SKM-1 (cell line): ENCODE measurements around the gene SLC32A1.

ENCODE experiments used
- DNase-seq: peaks from one replicate; lab custom pipeline; 2025; ENCODE audit not compliant: unreplicated experiment; lab: John Stamatoyannopoulos, UW

Gene SLC32A1, protein sequence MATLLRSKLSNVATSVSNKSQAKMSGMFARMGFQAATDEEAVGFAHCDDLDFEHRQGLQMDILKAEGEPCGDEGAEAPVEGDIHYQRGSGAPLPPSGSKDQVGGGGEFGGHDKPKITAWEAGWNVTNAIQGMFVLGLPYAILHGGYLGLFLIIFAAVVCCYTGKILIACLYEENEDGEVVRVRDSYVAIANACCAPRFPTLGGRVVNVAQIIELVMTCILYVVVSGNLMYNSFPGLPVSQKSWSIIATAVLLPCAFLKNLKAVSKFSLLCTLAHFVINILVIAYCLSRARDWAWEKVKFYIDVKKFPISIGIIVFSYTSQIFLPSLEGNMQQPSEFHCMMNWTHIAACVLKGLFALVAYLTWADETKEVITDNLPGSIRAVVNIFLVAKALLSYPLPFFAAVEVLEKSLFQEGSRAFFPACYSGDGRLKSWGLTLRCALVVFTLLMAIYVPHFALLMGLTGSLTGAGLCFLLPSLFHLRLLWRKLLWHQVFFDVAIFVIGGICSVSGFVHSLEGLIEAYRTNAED

DNA sequence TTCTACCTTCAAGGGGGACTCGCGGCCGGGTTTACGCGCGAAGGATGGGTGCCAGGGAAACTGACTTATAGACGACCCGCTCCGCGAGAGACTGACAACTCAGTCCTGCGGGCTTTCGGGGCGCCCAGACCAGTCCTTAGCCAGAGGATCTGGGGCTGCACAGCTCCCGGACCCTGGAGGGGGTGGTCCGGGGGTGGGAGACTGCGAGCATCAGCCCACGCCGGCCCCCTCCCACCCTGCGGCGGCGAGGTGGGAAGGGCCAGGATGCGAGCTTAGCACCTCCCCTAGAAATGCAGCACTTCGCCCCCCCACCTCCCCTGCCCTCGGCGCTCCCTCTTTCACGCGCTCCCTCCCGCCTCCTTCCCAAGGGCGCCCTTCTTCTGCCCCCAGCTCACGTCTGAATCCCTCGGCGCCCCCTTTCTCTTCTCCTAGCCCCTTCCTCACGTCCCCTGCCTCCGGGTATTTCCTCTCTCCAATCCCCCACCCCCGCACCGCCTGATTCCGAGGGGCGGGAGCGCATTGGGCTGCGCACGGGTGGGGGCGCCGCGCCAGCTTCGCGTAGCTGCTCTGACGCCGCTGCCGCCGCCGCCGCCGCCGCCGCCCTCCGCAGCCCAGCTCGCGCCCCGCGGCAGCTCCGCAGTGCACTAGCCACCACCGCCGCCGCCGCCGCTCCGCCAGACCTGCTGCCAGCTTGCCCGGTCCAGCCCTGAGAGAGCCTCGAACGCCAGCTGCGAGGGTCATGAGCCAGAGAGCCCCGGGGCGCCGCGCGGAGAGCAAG is at the start of gene SLC32A1:
Gene SLC32A1, plus strand, starts transcription at position 639 of the 778 bp plus-strand sequence. CDS start 239 bp downstream, outside the sequence.
- DNase-seq: no peak

DNA sequence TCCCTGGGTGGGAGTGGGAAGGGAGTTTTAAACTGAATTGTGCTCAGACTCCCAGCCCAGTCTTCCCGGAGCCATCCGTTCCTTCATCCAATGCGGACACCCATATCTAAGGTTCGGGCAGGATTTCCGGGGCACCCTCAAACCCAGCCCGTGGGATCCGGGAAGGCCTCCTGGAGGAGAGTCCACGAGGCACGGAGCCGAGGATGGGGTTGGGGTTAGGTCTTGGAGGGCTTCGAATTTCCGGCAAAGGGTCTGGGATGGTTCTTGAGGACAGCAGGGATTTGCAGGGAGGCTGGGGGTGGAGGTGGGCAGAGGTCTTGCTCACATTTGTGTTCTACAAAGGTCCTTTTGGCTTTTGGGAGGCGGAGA is 49.5 kb upstream of the SLC32A1 start:
- no peak for DNase-seq

DNA sequence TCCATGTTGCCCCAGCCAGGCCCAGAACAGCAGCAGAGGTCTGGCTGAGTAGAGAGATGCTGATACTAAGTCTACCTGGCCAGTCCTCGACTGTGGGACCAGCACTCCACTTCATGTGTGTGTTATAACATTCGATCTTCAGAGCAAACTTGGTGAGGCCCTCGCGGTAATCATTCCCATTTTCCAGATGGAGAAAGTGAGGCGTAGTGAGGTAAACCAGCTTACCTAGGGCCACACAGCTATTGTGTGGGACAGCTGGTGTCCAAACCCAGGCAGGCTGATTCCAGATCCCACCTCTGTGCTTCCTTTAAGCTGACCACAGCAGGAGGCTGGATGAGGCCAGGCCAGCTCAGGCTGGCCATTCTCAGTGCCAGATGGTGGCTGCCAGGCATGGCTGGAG is 47.7 kb upstream of the SLC32A1 start:
- no peak for DNase-seq

DNA sequence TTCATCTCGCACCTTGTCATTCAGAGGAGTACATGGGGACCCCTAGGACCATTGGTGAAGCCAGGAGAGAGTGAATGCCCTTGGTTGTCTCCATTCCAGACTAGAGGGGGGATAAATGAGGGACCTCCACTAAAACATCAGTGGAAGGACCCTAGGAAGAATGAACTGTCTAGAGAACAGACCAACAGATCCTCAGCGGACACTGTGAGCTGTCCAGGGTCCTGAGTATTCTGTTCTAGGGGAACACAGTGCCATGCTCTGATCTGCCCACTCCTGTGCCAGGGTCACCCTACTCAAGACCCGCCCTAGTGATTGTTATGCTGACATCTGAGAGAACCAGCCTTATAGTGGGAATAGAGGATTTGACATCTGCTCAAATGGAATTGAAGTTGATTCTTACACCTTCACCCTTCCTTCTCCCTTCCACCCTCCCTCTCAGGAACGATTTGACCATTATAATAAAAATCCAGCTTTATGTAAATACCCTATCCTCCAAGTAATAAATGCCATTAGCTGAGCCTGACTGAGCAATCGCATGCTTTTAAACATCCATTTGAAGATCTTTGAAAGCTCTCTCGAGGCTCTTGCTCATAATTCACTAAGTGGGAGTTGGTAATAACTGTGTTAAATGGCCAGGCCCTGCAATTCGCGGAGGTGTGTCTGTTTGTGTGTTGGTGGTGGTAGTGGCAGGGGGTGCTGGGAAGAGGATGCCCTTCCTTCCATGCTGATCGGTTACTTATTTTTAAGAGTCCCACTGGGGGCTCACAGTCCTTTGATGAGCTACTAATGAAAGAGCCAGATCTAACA is 43.6 kb upstream of the SLC32A1 start:
- no peak for DNase-seq

DNA sequence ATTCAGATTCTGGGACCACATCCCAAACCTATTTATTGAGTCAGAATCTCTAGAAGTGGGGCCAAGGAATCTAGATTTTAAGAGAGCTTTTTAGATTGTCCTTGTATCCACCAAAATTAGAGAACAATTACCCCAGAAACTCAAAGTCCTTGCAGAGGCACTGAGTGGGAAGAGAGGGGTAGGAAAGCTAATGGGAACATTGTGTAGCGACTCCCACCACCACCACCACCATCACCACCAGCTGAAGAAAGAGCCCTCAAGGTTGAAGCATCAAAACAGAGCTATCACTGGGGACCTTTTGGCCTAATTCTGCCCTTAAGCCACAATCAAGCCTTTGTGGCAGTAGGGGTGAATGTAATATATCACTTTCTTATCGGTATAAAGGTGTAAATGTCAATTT is 39.0 kb upstream of the SLC32A1 start:
- no peak for DNase-seq

DNA sequence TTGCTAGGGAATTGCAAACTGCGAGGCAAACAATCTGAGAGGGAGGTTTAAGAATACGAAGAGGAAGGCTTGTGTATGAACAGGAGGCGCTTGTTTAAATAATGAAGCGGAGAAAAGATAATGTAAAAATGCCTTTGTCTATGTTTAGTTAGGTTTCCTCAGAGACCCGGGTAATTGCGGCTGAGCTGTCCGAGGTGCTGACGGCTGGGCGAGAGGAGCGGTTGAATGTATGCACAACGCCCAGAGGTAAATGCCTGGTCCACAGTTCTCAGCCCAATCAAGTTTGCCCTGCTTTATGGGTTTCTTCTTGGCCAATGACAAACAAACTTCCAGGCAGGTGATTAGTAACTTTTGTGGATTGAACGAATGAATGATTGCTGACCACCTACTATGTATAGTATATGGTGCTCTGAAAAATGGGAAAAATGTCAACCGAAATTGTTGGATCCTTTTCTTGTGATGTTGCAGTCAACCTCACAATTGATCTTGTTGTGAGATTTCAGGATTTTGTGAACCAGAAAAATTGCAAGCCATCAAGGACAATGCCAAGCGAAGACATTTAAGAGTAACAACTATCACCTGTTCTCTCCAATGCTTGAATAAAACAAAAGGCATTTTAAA is 38.3 kb upstream of the SLC32A1 start:
- no peak for DNase-seq

DNA sequence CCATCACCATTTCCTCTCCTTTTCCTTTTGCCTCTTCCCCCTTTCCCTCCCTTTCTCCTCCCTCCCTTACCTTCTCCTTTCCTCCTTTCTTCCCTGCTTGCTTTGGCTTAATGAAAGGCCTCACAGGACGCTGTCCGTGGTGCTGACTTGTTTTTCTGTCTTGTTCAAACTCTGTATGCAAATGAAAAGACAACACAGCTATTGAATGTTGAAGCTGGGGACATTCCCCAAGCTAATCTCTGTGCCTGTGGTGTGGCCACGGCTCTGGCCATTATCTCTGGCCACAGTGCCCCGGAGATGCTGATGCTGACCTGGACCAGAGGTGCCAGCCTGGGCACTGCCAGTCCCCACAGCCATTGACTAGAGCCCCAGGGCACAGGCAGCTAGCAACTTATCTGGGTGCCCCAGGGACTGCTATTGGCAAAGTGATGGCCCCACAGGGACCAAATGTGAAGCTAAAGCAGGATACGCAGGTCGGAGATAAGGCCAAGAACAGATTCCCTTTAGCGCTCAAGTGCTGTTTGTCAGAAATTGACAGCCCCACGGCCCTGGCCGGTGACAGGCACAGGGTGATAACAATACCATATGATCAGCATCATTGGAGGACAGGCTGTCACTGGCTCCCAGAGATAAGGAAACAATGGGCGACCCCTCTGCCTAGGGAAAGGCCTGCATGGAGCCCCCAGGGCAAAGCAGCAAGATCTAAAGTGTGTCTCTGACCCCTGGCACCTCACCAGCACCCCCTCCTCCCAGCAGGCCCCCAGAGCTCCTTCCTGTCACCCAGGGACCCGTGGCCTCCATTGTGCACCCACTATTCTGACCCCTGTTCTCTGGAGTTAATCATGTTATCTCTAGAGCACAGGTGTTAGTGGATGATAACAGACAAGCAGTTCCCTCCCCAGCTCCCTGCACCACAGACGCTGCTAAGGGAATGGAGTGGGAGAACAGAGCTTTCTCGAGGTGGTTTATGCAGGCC is 31.6 kb upstream of the SLC32A1 start:
- DNase-seq: no peak

DNA sequence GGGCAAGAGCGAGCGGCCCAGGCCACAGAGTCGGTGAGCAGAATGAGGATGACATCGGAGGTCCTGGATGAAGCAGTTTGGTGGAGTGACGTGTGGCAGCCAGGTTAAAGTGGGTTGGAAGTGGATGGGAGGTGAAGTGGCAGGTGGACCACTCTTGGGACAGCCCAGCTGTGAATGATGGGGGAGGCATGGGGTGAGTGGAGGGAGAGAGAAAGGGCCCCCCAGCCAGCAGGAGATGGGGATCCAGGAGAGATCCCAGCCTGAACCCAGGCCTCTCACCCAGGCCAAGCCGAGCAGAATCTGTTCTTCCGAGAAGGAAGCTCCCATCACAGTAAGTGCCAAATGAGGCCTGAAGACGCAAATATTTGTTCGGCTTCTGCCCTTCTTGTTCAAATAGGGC is 27.0 kb upstream of the SLC32A1 start:
- no peak for DNase-seq

DNA sequence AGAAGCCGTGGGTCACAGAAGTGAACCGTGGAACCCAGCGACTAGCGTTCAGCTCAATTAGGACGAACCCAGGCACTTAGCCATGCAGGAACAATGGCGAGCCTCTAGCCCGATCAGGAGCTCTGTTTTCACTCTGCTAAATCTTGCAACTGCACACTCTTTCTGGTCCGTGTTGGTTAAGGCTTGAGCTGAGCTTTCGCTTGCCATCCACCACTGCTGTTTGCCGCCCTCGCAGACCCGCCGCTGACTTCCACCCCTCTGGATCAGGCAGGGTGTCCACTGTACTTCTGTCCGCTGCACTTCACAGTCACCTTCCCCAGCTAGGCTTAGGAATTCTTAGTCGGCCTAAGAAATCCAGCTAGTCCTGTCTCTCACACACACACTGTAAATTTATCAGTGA is 25.7 kb upstream of the SLC32A1 start:
- DNase-seq: no peak

DNA sequence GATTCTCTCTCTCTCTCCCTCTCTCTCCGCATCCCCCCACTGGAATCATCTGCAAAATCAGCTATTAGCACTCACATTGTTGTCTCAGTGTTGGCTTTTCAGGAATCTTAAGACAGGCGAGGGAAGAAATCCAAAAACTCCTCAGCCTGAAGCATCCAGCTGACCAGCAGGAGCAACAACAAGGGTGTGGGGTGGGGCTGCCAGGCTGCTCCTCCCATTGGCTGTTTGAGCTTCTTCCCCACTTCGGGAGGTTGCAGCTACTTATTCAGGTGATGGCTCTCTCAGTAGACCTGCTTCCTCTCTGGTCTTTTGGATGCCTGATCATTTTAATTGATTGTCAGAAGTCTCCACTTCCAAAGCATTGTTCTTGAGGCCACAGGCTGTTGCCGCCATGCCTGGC is 24.1 kb upstream of the SLC32A1 start:
- no peak for DNase-seq

DNA sequence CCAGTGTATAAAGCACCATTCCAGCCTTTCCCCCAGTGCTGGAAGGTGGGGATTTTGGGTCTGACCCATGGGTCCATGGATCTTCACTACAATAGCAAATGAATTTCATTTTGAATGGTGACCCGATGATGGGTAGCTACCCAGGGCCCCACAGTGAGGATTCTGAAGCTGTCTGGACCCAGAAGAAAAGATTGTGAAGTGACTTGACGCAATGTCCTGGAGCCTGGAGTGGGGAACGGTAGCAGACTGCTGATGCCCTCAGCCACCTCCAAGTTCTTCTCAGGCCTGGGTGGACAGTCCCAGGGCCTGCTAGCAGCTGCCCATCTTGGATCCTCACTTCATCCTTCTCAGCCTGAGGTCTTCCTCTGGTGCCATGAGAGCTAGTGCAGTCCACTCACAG is 23.4 kb upstream of the SLC32A1 start:
- DNase-seq: no peak

DNA sequence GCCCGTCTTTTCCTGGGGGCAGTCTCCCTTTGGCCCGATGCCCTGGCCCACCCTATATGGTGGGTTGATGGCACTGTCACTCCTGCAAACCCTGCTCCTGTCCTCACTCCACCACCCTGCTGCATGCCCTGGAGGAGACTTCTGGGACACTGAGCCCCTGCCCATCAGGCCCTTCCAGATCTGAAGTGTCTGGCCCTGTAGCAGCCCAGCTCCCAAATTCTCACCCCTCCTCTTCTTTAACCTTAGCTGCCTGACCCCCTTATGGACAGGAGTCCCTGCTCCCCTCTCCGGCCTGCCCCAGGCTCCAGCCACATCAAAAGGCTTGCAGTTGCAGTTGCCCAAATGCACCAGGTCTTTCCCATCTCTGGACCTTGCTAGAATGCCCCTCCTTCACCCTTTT is 20.8 kb upstream of the SLC32A1 start:
- DNase-seq: no peak

DNA sequence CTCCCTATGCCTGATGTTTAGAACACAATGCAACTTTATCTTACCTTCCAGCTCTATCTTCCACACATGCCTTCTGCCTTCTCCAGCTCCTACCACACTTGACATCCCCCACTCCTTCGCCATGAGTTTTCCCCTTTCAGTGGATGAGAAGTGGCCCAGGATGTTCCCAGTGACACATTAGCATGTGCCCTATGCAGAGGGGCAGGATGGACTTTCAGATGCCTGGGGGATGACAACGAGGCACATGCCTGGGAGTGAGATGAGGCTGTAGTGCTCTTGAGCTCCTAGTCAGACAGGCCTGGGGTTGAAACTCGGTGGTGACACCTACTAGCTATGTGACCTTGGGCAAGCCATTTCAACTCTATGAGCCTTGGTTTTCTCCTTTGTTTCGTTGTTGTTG is 20.1 kb upstream of the SLC32A1 start:
- no peak for DNase-seq

DNA sequence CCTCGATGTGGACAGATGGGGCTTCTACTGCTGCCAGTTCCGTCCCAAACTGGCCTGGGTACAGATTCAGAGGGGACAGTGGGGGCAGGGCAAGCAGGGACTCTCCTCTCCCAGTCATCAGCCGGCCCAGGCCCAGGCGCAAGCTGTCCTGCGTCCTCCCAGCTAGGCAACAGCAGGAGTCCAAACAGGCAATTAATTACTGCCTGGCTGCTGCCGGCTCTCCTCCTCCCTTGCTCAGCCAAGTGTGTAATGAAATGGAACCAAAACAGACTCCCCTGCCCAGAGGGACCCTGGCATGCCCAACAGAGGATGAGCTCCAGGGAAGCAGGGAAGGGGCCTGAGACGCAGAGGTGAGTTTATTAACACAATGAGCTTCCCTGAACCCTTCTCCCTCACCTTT is 17.8 kb upstream of the SLC32A1 start:
- no peak for DNase-seq

DNA sequence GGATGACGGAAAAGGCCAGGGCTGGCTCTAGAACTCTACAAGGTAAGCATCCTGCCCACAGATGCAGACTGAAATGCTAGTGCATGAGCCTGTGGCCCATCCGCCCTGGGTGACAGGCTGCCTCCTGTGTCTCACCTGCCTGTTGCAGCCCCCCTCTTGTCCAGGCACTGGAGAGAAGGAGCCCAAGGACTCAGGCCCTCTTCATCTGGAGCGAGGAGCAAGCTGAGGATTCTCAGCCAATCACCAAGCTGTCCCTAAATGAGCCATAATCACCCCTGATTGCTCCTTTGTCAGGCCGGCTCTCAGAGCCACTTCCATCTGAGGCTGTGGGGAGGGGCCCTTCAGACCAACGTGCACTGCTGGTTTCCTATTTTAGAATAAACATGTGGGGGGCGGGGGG is 10.0 kb upstream of the SLC32A1 start:
- DNase-seq: no peak

DNA sequence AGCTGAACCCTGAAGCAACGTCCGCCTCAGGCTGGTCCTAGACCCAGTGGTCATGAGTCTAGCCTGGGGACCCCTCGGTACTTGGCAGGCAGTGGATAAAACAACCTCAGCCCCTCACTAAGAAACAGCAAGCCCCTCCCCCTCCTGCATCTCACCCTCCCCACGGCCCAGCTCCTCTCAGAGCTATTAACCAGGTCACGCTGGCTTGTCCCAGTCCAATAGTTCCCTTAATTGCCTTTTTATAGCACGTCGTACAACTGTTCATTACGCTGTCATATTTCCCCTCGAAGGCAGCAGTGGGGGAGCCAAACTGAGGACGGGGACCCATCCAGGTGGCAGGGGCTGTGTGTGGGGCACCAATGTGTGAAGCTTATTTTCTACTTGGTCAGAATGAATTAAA is 8.6 kb upstream of the SLC32A1 start:
- DNase-seq: no peak

DNA sequence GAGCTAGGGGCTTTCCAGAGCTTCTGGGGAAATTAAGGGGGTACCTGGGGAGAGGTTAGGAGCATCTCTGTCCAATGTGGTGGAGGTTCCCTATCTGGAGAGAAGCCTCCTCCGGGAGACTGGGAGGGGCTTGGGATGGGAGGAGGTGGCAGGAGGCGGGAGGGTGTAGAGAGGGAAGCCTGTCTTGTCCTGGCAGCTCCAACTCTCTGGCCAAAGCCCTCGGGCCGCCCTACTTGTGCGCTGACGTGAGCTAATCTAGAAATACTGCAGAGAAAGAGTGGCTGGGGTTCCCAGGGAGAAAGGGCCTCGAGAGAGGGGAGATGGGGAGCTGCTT is 1.6 kb upstream of the SLC32A1 start:
- DNase-seq: no peak

DNA sequence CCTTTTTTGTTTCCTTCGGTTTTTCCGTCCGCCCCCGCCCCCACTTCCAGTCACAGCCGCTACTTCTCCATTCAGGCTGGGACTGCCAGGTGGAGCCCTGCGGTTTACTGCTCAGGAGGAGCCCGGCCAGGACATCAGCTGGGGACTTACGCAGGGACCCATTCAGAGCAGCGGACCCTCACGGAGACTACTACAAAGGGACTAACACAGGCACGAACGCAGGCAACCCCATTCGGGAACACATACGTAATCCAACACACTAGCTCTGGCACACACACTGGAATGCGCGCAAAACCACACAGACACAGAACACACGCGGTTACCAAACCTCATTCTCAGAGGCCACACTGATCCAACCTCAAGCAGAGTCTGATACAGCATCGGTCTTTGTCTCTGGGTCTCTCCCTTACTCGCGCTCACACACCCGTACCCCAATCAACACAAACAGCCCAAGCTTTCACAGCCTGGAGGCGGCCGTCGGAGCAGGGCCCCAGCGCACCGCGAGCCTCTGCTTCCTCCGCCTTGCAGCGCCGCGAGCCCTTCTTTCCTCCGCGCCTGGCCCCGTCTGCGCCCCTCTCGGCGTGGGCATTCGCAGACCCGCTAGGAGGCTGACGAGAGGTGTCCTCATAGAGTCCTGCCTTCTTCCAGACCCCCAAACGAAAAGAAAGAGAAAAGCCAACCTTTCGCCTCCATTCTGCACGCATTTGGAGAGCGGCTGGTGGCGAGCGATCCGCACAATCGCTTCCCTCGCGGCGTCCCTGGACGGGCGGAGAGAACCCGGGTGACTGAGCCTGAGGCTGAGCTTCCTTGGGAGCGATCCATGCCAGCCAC is 1.1 kb upstream of the SLC32A1 start:
- no peak for DNase-seq

DNA sequence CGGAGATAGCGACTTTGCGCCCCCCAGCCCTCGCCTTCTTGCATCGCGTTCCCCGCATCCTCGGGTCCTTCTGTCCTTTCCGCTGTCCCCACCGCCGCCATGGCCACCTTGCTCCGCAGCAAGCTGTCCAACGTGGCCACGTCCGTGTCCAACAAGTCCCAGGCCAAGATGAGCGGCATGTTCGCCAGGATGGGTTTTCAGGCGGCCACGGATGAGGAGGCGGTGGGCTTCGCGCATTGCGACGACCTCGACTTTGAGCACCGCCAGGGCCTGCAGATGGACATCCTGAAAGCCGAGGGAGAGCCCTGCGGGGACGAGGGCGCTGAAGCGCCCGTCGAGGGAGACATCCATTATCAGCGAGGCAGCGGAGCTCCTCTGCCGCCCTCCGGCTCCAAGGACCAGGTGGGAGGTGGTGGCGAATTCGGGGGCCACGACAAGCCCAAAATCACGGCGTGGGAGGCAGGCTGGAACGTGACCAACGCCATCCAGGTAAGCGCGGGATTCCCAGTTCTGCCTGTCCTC is 401 bp downstream of the SLC32A1 start:
- no peak for DNase-seq
